GM23338 (cell line): Measurements from ENCODE around the gene TIA1. TPM values are rescaled to one million over a fixed set of nuclear protein-coding genes. Genes with fewer than 3 reads are reported as not detected.

ENCODE experiments used
- ATAC-seq: fragments of 200-7000 bp; cut with Tn5 transposase; 3 replicates; pipeline ENCODE4 v1.9.1; 2020
- DNase-seq: peaks from one replicate; pipeline ENCODE4 v3.0.0-alpha.2; 2015; ENCODE audit warnings: low spot score
- H2AFZ ChIP-seq: fragments of 200-600 bp; sonication (generic); 2 replicates; pipeline ENCODE4 v1.8.0; 2016; ENCODE audit warnings: antibody characterized with exemption, mild to moderate bottlenecking, moderate library complexity
- H3F3A ChIP-seq: fragments of 200-600 bp; sonication (generic); replicated peaks from 2 replicates; pipeline ENCODE4 v1.8.0; 2017; ENCODE audit warnings: antibody characterized with exemption, mixed run types, low read depth
- H3K27ac ChIP-seq: fragments of 200-600 bp; sonication (generic); 2 replicates; pipeline ENCODE4 v1.6.1; 2016; ENCODE audit warnings: low read depth
- H3K27me3 ChIP-seq: fragments of 200-600 bp; sonication (generic); 2 replicates; pipeline ENCODE4 v1.8.0; 2016; ENCODE audit warnings: mild to moderate bottlenecking, mixed run types, moderate library complexity; ENCODE audit not compliant: insufficient read depth
- H3K36me3 ChIP-seq: fragments of 200-600 bp; sonication (generic); 2 replicates; pipeline ENCODE4 v1.8.0; 2016; ENCODE audit warnings: mild to moderate bottlenecking; ENCODE audit not compliant: insufficient read depth
- H3K4me1 ChIP-seq: fragments of 200-600 bp; sonication (generic); 2 replicates; pipeline ENCODE4 v1.8.0; 2016; ENCODE audit warnings: mild to moderate bottlenecking, moderate library complexity; ENCODE audit not compliant: insufficient read depth
- H3K4me2 ChIP-seq: fragments of 200-600 bp; sonication (generic); 2 replicates; pipeline ENCODE4 v1.7.1; 2017; ENCODE audit warnings: mixed run types
- H3K4me3 ChIP-seq: fragments of 200-600 bp; sonication (generic); 2 replicates; pipeline ENCODE4 v1.6.1; 2016; ENCODE audit warnings: mixed run types
- H3K79me2 ChIP-seq: fragments of 200-600 bp; sonication (generic); replicated peaks from 2 replicates; pipeline ENCODE4 v1.8.0; 2017; ENCODE audit warnings: mild to moderate bottlenecking; ENCODE audit not compliant: insufficient read depth
- H3K9me2 ChIP-seq: fragments of 200-600 bp; sonication (generic); 2 replicates; pipeline ENCODE4 v1.8.0; 2017; ENCODE audit not compliant: insufficient read depth
- H4K20me1 ChIP-seq: fragments of 200-600 bp; sonication (generic); replicated peaks from 2 replicates; pipeline ENCODE4 v1.8.0; 2017; ENCODE audit warnings: mild to moderate bottlenecking; ENCODE audit not compliant: insufficient read depth
- H3K27ac Mint-ChIP-seq: 2 replicates; pipeline ENCODE4 v1.8.0; 2020; ENCODE audit warnings: inconsistent platforms, mild to moderate bottlenecking, moderate library complexity, mixed read lengths
- H3K27me3 Mint-ChIP-seq: 3 replicates; pipeline ENCODE4 v1.8.0; 2022; ENCODE audit warnings: low read depth, mild to moderate bottlenecking, moderate library complexity, mixed read lengths, inconsistent platforms; ENCODE audit not compliant: insufficient read depth, poor library complexity
- H3K36me3 Mint-ChIP-seq: 3 replicates; pipeline ENCODE4 v1.8.0; 2021; ENCODE audit warnings: low read depth, mild to moderate bottlenecking, inconsistent platforms, moderate library complexity, mixed read lengths
- H3K4me1 Mint-ChIP-seq: 3 replicates; pipeline ENCODE4 v1.8.0; 2020; ENCODE audit warnings: mild to moderate bottlenecking, inconsistent platforms, mixed read lengths
- H3K4me3 Mint-ChIP-seq: 3 replicates; pipeline ENCODE4 v1.8.0; 2021; ENCODE audit warnings: moderate library complexity, mild to moderate bottlenecking, inconsistent platforms, mixed read lengths
- H3K9me3 Mint-ChIP-seq: 3 replicates; pipeline ENCODE4 v1.8.0; 2020; ENCODE audit warnings: moderate library complexity, mild to moderate bottlenecking, inconsistent platforms, mixed read lengths
- EZH2phosphoT487 ChIP-seq: fragments of 200-600 bp; sonication (generic); IDR thresholded peaks from one replicate; pipeline ENCODE4 v1.8.1; 2018; ENCODE audit warnings: antibody characterized with exemption; ENCODE audit not compliant: unreplicated experiment
- JUNB ChIP-seq: IDR thresholded peaks from one replicate; pipeline ENCODE4 v1.6.1; 2016; ENCODE audit warnings: antibody characterized with exemption; ENCODE audit not compliant: unreplicated experiment
- NANOG ChIP-seq: IDR thresholded peaks from 2 replicates; pipeline ENCODE4 v1.6.1; 2016; ENCODE audit warnings: antibody characterized with exemption, borderline replicate concordance
- STAT1 ChIP-seq: IDR thresholded peaks from one replicate; pipeline ENCODE4 v1.6.1; 2016; ENCODE audit warnings: antibody characterized with exemption; ENCODE audit not compliant: unreplicated experiment
- polyA plus RNA-seq: library from polyadenylated mRNA; unstranded; fragments of >200 nt; fragmentation: Nextera tagmentation; extraction: Ambion mirVana; gene quantifications from 2 replicates; pipeline ENCODE4 v1.2.1, GENCODE V29; 2016
- total RNA-seq: library from RNA; depleted of rRNA; stranded (reverse); fragments of >200 nt; shearing (Covaris generic); gene quantifications from 2 replicates; pipeline ENCODE4 v1.2.3, GENCODE V29; 2014
- TF ChIP-seq, protein P1 (sequence below): fragments of 250-450 bp; sonication (Bioruptor Pico); IDR thresholded peaks from 2 replicates; pipeline ENCODE4 v1.5.0; 2020; ENCODE audit warnings: mild to moderate bottlenecking, moderate library complexity
- TF ChIP-seq, protein P2 (sequence below): IDR thresholded peaks from one replicate; pipeline ENCODE4 v1.6.1; 2018; ENCODE audit warnings: antibody characterized with exemption; ENCODE audit not compliant: unreplicated experiment

TIA1 gene
- total and polyA plus RNA-seq, 2 experiments from 2014 or later, result 130 to 179 TPM

DNA sequence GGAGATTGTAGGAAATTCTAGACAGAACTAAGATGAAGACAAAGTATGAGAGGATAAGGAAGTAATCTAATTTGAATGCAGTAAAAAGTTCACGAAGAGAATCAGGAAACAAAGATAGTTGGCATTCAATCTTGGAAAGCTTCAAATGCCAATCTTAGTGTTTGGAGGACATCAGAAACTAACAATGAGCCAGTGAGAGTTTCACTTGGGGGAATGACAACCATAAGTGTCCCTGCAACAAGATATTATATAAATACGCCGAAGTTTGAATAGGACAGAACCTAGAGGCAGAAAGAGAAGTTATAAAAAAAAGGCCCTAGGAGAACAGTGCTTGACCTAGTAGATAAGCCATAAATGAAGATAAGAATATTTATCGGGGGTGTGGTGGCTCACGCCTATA is 34.0 kb upstream of the TIA1 start (continued):
- TF ChIP-seq, protein P1, sequence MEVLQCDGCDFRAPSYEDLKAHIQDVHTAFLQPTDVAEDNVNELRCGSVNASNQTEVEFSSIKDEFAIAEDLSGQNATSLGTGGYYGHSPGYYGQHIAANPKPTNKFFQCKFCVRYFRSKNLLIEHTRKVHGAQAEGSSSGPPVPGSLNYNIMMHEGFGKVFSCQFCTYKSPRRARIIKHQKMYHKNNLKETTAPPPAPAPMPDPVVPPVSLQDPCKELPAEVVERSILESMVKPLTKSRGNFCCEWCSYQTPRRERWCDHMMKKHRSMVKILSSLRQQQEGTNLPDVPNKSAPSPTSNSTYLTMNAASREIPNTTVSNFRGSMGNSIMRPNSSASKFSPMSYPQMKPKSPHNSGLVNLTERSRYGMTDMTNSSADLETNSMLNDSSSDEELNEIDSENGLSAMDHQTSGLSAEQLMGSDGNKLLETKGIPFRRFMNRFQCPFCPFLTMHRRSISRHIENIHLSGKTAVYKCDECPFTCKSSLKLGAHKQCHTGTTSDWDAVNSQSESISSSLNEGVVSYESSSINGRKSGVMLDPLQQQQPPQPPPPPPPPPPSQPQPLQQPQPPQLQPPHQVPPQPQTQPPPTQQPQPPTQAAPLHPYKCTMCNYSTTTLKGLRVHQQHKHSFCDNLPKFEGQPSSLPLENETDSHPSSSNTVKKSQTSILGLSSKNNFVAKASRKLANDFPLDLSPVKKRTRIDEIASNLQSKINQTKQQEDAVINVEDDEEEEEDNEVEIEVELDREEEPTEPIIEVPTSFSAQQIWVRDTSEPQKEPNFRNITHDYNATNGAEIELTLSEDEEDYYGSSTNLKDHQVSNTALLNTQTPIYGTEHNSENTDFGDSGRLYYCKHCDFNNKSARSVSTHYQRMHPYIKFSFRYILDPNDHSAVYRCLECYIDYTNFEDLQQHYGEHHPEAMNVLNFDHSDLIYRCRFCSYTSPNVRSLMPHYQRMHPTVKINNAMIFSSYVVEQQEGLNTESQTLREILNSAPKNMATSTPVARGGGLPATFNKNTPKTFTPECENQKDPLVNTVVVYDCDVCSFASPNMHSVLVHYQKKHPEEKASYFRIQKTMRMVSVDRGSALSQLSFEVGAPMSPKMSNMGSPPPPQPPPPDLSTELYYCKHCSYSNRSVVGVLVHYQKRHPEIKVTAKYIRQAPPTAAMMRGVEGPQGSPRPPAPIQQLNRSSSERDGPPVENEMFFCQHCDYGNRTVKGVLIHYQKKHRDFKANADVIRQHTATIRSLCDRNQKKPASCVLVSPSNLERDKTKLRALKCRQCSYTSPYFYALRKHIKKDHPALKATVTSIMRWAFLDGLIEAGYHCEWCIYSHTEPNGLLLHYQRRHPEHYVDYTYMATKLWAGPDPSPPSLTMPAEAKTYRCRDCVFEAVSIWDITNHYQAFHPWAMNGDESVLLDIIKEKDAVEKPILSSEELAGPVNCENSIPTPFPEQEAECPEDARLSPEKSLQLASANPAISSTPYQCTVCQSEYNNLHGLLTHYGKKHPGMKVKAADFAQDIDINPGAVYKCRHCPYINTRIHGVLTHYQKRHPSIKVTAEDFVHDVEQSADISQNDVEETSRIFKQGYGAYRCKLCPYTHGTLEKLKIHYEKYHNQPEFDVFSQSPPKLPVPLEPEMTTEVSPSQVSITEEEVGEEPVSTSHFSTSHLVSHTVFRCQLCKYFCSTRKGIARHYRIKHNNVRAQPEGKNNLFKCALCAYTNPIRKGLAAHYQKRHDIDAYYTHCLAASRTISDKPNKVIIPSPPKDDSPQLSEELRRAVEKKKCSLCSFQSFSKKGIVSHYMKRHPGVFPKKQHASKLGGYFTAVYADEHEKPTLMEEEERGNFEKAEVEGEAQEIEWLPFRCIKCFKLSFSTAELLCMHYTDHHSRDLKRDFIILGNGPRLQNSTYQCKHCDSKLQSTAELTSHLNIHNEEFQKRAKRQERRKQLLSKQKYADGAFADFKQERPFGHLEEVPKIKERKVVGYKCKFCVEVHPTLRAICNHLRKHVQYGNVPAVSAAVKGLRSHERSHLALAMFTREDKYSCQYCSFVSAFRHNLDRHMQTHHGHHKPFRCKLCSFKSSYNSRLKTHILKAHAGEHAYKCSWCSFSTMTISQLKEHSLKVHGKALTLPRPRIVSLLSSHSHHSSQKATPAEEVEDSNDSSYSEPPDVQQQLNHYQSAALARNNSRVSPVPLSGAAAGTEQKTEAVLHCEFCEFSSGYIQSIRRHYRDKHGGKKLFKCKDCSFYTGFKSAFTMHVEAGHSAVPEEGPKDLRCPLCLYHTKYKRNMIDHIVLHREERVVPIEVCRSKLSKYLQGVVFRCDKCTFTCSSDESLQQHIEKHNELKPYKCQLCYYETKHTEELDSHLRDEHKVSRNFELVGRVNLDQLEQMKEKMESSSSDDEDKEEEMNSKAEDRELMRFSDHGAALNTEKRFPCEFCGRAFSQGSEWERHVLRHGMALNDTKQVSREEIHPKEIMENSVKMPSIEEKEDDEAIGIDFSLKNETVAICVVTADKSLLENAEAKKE (CRISPR knock-in tag), result no peak

DNA sequence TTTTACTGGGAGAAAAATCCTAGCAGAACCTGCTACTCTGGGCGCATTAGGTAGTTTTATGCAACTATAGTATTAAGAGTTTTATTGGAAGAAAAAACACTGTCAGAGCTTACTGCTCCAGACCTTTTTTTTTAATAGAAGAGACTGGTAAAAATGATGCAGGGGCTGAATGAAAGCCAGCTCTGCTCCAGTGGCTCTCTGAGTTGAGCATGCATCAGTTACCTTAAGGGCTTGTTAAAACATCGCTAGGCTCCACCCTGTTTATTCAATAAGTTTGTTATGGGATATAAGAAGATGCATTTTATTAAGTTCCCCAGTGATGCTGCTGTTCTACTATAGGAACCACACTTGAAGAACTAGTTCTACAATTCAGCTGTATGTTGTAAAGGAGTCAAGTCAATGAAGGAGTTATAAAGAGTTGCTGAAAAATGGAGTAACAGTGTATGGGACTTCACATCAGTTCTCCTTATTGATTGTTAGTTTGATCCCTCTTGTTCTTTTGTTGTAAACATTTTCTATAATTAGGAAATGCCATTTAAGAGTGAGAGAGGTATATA is 31.9 kb upstream of the TIA1 start:
- Histone ChIP-seq H4K20me1 (peaks cover 18% of the 10 kb centered on the region), H3K4me1 (no peaks in the 10 kb centered on the region), H2AFZ (no peak overlapping the region), H3K79me2 (peaks cover 18% of the 10 kb centered on the region), H3K36me3 (peaks cover 51% of the 10 kb centered on the region), H3F3A (peaks cover 15% of the 10 kb centered on the region), H3K4me2 (no peak overlapping the region), H3K9me2 (no peaks in the 10 kb centered on the region), H3K4me3 (no peak overlapping the region), H3K27me3 (no peaks in the 10 kb centered on the region), H3K27ac (no peak overlapping the region)
- ATAC-seq, result no peak
- H3K36me3 Mint-ChIP-seq, result peaks cover 69% of the 10 kb centered on the region
- H3K4me3 Mint-ChIP-seq, result no peak overlapping the region
- no peaks in the 10 kb centered on the region for H3K27me3 Mint-ChIP-seq
- H3K9me3 Mint-ChIP-seq, result no peaks in the 10 kb centered on the region
- H3K27ac Mint-ChIP-seq, result no peak overlapping the region
- H3K4me1 Mint-ChIP-seq, result no peaks in the 10 kb centered on the region
- no peak for DNase-seq
- TF ChIP-seq, protein P2, sequence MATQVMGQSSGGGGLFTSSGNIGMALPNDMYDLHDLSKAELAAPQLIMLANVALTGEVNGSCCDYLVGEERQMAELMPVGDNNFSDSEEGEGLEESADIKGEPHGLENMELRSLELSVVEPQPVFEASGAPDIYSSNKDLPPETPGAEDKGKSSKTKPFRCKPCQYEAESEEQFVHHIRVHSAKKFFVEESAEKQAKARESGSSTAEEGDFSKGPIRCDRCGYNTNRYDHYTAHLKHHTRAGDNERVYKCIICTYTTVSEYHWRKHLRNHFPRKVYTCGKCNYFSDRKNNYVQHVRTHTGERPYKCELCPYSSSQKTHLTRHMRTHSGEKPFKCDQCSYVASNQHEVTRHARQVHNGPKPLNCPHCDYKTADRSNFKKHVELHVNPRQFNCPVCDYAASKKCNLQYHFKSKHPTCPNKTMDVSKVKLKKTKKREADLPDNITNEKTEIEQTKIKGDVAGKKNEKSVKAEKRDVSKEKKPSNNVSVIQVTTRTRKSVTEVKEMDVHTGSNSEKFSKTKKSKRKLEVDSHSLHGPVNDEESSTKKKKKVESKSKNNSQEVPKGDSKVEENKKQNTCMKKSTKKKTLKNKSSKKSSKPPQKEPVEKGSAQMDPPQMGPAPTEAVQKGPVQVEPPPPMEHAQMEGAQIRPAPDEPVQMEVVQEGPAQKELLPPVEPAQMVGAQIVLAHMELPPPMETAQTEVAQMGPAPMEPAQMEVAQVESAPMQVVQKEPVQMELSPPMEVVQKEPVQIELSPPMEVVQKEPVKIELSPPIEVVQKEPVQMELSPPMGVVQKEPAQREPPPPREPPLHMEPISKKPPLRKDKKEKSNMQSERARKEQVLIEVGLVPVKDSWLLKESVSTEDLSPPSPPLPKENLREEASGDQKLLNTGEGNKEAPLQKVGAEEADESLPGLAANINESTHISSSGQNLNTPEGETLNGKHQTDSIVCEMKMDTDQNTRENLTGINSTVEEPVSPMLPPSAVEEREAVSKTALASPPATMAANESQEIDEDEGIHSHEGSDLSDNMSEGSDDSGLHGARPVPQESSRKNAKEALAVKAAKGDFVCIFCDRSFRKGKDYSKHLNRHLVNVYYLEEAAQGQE, result no peak
- TF ChIP-seq, protein P1 (CRISPR knock-in tag), result no peak
- TF ChIP-seq NANOG, result no peak
- no peak for TF ChIP-seq JUNB
- TF ChIP-seq STAT1, result no peak
- no peak for TF ChIP-seq EZH2phosphoT487
